Caco-2 (cell line): ENCODE data around the gene SAMD10. TPM values are rescaled to one million over a fixed set of nuclear protein-coding genes. Genes with fewer than 3 reads are reported as not detected.

Experiments used
- BruUV-seq: library from RNA; stranded (reverse); fragments of 400-500 nt; replicated peaks from 2 replicates; lab custom pipeline; 2021; lab: Mats Ljungman, UMichigan
- CTCF ChIA-PET: fragments of 300-600 bp; sonication (Branson Sonifier 250); formaldehyde crosslinking; loops from one replicate; lab custom pipeline; 2022; ENCODE audit warnings: antibody characterized with exemption; lab: Charles Lee
- POLR2A ChIA-PET: fragments of 300-600 bp; sonication (Branson Sonifier 250); formaldehyde crosslinking; loops from one replicate; lab custom pipeline; 2022; ENCODE audit warnings: antibody characterized with exemption; lab: Charles Lee
- DNase-seq, 2 experiments: peaks; one replicate each; pipeline versions ENCODE4 v3.0.0 to v3.0.0-alpha.2; 2020 to 2022
- H3K27me3 ChIP-seq: replicated peaks from 2 replicates; pipeline ENCODE4 v1.6.0; 2011; ENCODE audit warnings: low read length; ENCODE audit not compliant: control insufficient read depth, insufficient read depth
- H3K36me3 ChIP-seq: 2 replicates; pipeline ENCODE4 v1.5.1; 2011; ENCODE audit warnings: low read length; ENCODE audit not compliant: control insufficient read depth, insufficient read depth
- H3K4me1 ChIP-seq: fragments of 250-450 bp; sonication (Bioruptor Pico); 2 replicates; pipeline ENCODE4 v1.5.1; 2020; ENCODE audit warnings: mild to moderate bottlenecking
- H3K4me3 ChIP-seq: 2 replicates; pipeline ENCODE4 v1.5.1; 2011; ENCODE audit warnings: low read depth, mild to moderate bottlenecking, control low read depth, low read length
- H3K9me3 ChIP-seq: fragments of 250-450 bp; sonication (Bioruptor Pico); 2 replicates; pipeline ENCODE4 v1.5.1; 2020; ENCODE audit warnings: mild to moderate bottlenecking, moderate library complexity
- H3K27ac Mint-ChIP-seq: one replicate; pipeline ENCODE4 v1.8.0; 2022; ENCODE audit warnings: mixed read lengths; ENCODE audit not compliant: unreplicated experiment
- H3K27me3 Mint-ChIP-seq: one replicate; pipeline ENCODE4 v1.8.0; 2022; ENCODE audit warnings: mixed read lengths; ENCODE audit not compliant: insufficient read depth, unreplicated experiment
- H3K36me3 Mint-ChIP-seq: one replicate; pipeline ENCODE4 v1.8.0; 2022; ENCODE audit warnings: mild to moderate bottlenecking, mixed read lengths; ENCODE audit not compliant: insufficient read depth, unreplicated experiment
- H3K4me1 Mint-ChIP-seq: one replicate; pipeline ENCODE4 v1.8.0; 2022; ENCODE audit warnings: low read depth, mixed read lengths; ENCODE audit not compliant: unreplicated experiment
- H3K4me3 Mint-ChIP-seq: one replicate; pipeline ENCODE4 v1.8.0; 2022; ENCODE audit warnings: mild to moderate bottlenecking, moderate library complexity, mixed read lengths; ENCODE audit not compliant: unreplicated experiment
- H3K9me3 Mint-ChIP-seq: one replicate; pipeline ENCODE4 v1.8.0; 2022; ENCODE audit warnings: mixed read lengths; ENCODE audit not compliant: unreplicated experiment
- intact Hi-C: fragments of 100-400 bp; cut with micrococcal nuclease; formaldehyde crosslinking; loops from one replicate; pipeline ENCODE4 v1.10.0; 2022; ENCODE audit not compliant: unreplicated experiment
- total RNA-seq: library from RNA; stranded (reverse); gene quantifications from 2 replicates; pipeline ENCODE4 v1.2.3, GENCODE V29; 2022
- TF ChIP-seq, protein P1 (sequence below), 2 experiments: fragments of 200-600 bp in 1 of 2; IDR thresholded peaks; 1 replicate in 1 of 2; 2 replicates in 1 of 2; pipeline versions ENCODE4 v1.5.1 to v1.8.0; 2011 to 2022; ENCODE audit warnings: antibody characterized with exemption in 1 of 2, control low read depth in 1 of 2, inconsistent platforms in 1 of 2, low read depth in 1 of 2, low read length in 1 of 2, mild to moderate bottlenecking in 1 of 2, moderate library complexity in 1 of 2; ENCODE audit not compliant: insufficient read depth in 1 of 2, severe bottlenecking in 1 of 2, unreplicated experiment in 1 of 2

The SAMD10 gene
- total RNA-seq, 1 experiment from 2014 or later: 13.6 TPM

DNA sequence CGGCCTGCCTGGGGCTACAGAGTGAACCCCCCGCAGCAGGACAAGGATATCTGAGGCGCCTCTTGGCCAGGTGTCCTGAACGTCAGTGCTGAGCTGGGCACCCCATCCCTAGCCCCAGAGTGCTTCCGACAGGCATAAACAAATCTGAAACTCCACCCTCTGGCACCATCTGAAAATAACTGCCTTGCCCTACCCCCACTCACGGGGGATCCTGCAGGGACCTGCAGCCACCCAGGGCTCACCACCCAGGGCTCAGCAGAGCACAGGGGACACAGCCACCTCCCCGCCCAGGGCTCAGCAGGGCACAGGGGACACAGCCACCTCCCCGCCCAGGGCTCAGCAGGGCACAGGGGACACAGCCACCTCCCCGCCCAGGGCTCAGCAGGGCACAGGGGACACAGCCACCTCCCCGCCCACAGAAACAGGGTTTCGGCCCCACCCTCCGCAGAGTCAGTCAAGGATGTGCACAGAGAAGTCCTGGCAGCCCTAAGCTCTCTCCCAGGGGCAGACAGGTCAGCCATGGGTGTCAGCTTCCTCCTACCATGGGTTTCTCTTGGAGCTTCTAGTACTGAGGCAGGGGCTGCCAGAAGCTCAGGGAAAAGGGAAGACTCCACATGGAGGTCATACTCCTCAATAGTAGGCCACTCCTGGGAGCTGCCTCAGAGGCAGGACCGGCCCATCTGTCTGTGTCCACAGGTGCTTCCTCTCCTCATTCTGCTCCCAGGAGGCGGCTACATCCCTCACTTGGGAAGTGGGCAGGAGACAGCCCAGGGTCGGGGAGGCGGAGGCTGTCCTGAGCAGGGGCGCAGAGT is 27.8 kb downstream of the SAMD10 start:
- H3K27me3 ChIP-seq: no peaks in the 10 kb centered on the region
- DNase-seq: no peak
- H3K36me3 ChIP-seq: peaks cover 5% of the 10 kb centered on the region
- Mint-ChIP-seq H3K27ac (no peak overlapping the region), H3K27me3 (peaks cover 3% of the 10 kb centered on the region), H3K9me3 (no peaks in the 10 kb centered on the region), H3K4me3 (no peak overlapping the region), H3K36me3 (peaks cover 62% of the 10 kb centered on the region), H3K4me1 (peaks cover 53% of the 10 kb centered on the region)
- intact Hi-C loops: no loop called here
- H3K9me3 ChIP-seq: no peaks in the 10 kb centered on the region
- H3K4me1 ChIP-seq: peaks cover 18% of the 10 kb centered on the region
- TF ChIP-seq, protein P1, sequence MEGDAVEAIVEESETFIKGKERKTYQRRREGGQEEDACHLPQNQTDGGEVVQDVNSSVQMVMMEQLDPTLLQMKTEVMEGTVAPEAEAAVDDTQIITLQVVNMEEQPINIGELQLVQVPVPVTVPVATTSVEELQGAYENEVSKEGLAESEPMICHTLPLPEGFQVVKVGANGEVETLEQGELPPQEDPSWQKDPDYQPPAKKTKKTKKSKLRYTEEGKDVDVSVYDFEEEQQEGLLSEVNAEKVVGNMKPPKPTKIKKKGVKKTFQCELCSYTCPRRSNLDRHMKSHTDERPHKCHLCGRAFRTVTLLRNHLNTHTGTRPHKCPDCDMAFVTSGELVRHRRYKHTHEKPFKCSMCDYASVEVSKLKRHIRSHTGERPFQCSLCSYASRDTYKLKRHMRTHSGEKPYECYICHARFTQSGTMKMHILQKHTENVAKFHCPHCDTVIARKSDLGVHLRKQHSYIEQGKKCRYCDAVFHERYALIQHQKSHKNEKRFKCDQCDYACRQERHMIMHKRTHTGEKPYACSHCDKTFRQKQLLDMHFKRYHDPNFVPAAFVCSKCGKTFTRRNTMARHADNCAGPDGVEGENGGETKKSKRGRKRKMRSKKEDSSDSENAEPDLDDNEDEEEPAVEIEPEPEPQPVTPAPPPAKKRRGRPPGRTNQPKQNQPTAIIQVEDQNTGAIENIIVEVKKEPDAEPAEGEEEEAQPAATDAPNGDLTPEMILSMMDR (IDR thresholded peaks at IDR 0.05; ENCODE audit: insufficient read depth in 1 of 2, low read depth in 1 of 2, low read length in 1 of 2, severe bottlenecking in 1 of 2, unreplicated experiment in 1 of 2): no peak
- no peak overlapping the region for H3K4me3 ChIP-seq
- BruUV-seq: no TSS peak
- POLR2A ChIA-PET: no interaction called here
- CTCF ChIA-PET: interaction anchor here (0.5 to 0.7 kb wide), 2 partner anchors 29 to 39 kb away, joined by 3 read pairs; partner anchors contain the start of gene PRPF6

- no peak overlapping the region for H3K4me3 ChIP-seq
- ChIA-PET POLR2A (no interaction called here), CTCF (no interaction called here)
- peaks cover 3% of the 10 kb centered on the region for H3K27me3 Mint-ChIP-seq
- BruUV-seq: no TSS peak
- H3K27me3 ChIP-seq: no peaks in the 10 kb centered on the region
- DNase-seq: no peak
- no peak overlapping the region for H3K27ac Mint-ChIP-seq
- intact Hi-C loops: no loop called here
- no peaks in the 10 kb centered on the region for H3K9me3 Mint-ChIP-seq
- peaks cover 18% of the 10 kb centered on the region for H3K4me1 ChIP-seq
- TF ChIP-seq, protein P1 (IDR thresholded peaks at IDR 0.05; ENCODE audit: insufficient read depth in 1 of 2, low read depth in 1 of 2, low read length in 1 of 2, severe bottlenecking in 1 of 2, unreplicated experiment in 1 of 2): no peak
- peaks cover 62% of the 10 kb centered on the region for H3K36me3 Mint-ChIP-seq
- H3K4me3 Mint-ChIP-seq: no peak overlapping the region
- H3K9me3 ChIP-seq: no peaks in the 10 kb centered on the region
- H3K36me3 ChIP-seq: peaks cover 5% of the 10 kb centered on the region
- H3K4me1 Mint-ChIP-seq: peaks cover 53% of the 10 kb centered on the region
Observed at GRCh38 chr20:63950701-63951397, 28.6 kb downstream of the SAMD10 start.

DNA sequence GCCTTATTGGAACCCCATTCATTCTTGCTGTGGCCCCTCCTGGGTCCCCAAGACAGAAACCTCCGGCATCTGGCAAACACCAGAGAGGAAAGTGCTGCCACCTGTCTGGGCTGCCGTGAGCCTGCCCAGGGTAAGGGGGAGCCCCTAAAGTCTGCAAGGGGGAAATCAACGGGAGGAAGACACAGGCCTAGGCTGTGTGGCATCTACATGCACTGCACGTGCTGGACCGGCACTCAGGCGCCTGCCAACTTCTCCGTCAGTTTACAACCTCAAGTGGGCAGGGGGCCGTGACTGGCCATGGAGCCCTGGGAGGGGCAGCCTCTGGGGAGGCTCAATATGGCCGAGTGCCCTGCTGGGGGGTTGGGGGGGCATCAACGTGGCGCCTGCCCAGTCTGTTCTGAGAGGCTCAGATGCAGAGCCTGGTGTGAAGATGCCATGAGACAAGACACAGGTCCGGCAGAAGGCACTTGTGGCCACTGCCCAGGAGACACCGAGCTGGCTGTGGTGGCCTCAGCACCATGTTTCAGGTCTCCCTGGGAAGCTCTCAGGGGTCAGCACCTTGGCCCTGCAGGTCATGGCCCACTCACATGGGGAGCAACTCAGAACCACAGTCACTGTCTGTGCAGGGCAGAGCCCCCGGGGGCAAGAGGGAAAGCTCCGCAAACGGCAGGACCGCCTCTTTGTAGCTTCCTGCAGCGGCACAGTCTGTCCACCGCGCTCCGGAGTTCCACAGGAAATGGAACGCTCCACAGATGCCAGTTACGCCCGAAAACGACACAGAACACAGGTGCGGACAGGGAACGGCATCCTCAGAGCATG is 31.6 kb downstream of the SAMD10 start:
- no TSS peak for BruUV-seq
- Histone ChIP-seq H3K9me3 (no peaks in the 10 kb centered on the region), H3K36me3 (peaks cover 11% of the 10 kb centered on the region), H3K27me3 (no peaks in the 10 kb centered on the region), H3K4me3 (no peak overlapping the region), H3K4me1 (peaks cover 9% of the 10 kb centered on the region; the same call in 1 of the 2 replicates)
- H3K36me3 Mint-ChIP-seq: peaks cover 68% of the 10 kb centered on the region
- H3K9me3 Mint-ChIP-seq: no peaks in the 10 kb centered on the region
- H3K27me3 Mint-ChIP-seq: peaks cover 3% of the 10 kb centered on the region
- H3K4me1 Mint-ChIP-seq: peaks cover 31% of the 10 kb centered on the region
- ChIA-PET POLR2A (no interaction called here), CTCF (no interaction called here)
- intact Hi-C loops: no loop called here
- peak overlapping the region; percentile 38 for H3K4me3 Mint-ChIP-seq
- TF ChIP-seq, protein P1 (IDR thresholded peaks at IDR 0.05; ENCODE audit: insufficient read depth in 1 of 2, low read depth in 1 of 2, low read length in 1 of 2, severe bottlenecking in 1 of 2, unreplicated experiment in 1 of 2): no peak
- DNase-seq: no peak
- peak overlapping the region; percentile 75 for H3K27ac Mint-ChIP-seq
